HepG2 (cell line): ENCODE data around the gene DHH. TPM values are rescaled to one million over a fixed set of nuclear protein-coding genes. Genes with fewer than 3 reads are reported as not detected.

Experiments
- ATAC-seq: fragments of 200-7000 bp; cut with Tn5 transposase; 3 replicates; pipeline ENCODE4 v1.9.1; 2020; ENCODE audit warnings: mild to moderate bottlenecking, moderate library complexity
- BruUV-seq: library from RNA; stranded (reverse); fragments of 400-500 nt; replicated peaks from 2 replicates; lab custom pipeline; 2021; lab: Mats Ljungman, UMichigan
- CTCF ChIA-PET: fragments of 300-600 bp; formaldehyde crosslinking; extraction: SDS; loops from one replicate; lab custom pipeline; 2021; ENCODE audit warnings: low total read pairs, inconsistent platforms, low intra/inter-chr PET ratio; lab: Yijun Ruan, JAX
- POLR2A ChIA-PET: fragments of 350-600 bp; sonication (Branson Sonifier 250); formaldehyde crosslinking; loops from one replicate; lab custom pipeline; 2020; ENCODE audit warnings: antibody characterized with exemption, inconsistent platforms; lab: Yijun Ruan, JAX
- DNase-seq: peaks from one replicate; pipeline ENCODE4 v3.0.0-alpha.2; 2015; ENCODE audit warnings: low spot score
- FAIRE-seq: peaks from 3 replicates; lab custom pipeline; 2011; peaks lifted over from hg19 to GRCh38; lab: Jason Lieb, UNC
- H2AFZ ChIP-seq: one replicate; pipeline ENCODE4 v1.6.1; 2011; ENCODE audit warnings: low read length, inconsistent platforms
- H3K27ac ChIP-seq: fragments of 300-600 bp; 3 replicates; pipeline ENCODE4 v1.8.0; 2011; ENCODE audit warnings: mixed run types, mild to moderate bottlenecking, mixed read lengths, low read length, inconsistent platforms; ENCODE audit not compliant: insufficient read depth; ENCODE audit errors: extremely low read length
- H3K27me3 ChIP-seq, 2 experiments: fragments of 200-600 bp in 1 of 2; 2 replicates in 1 of 2; 3 replicates in 1 of 2; pipeline versions ENCODE4 v1.6.0 to v1.8.0; 2011; ENCODE audit warnings: low read length in 2 of 2, mild to moderate bottlenecking in 2 of 2, moderate library complexity in 2 of 2, inconsistent platforms in 1 of 2; ENCODE audit not compliant: insufficient read depth in 2 of 2, control insufficient read depth in 1 of 2
- H3K36me3 ChIP-seq, 2 experiments: fragments of 200-600 bp in 1 of 2; replicated peaks in 1 of 2; 2 replicates in 1 of 2; 3 replicates in 1 of 2; pipeline versions ENCODE4 v1.5.1 to v1.8.0; 2011; ENCODE audit warnings: low read length in 2 of 2, inconsistent platforms in 1 of 2; ENCODE audit not compliant: insufficient read depth in 2 of 2, control insufficient read depth in 1 of 2
- H3K4me1 ChIP-seq: 2 replicates; pipeline ENCODE4 v1.5.1; 2012; ENCODE audit warnings: low read length, inconsistent platforms; ENCODE audit not compliant: insufficient read depth
- H3K4me2 ChIP-seq: 2 replicates; pipeline ENCODE4 v1.6.0; 2011; ENCODE audit warnings: low read depth, low read length, inconsistent platforms
- H3K4me3 ChIP-seq, 3 experiments: fragments of 200-600 bp in 1 of 3; sonication (generic), shearing (Covaris generic) in 1 of 3; replicated peaks in 1 of 3; 2 replicates each; pipeline ENCODE4 v1.5.1; 2011 to 2016; ENCODE audit warnings: low read length in 3 of 3, inconsistent platforms in 2 of 3, low read depth in 2 of 3, mild to moderate bottlenecking in 2 of 3, control low read depth in 1 of 3, mixed read lengths in 1 of 3; ENCODE audit not compliant: insufficient read depth in 1 of 3
- H3K79me2 ChIP-seq: one replicate; pipeline ENCODE4 v1.6.1; 2011; ENCODE audit warnings: low read length, inconsistent platforms; ENCODE audit not compliant: insufficient read depth
- H3K9ac ChIP-seq: 2 replicates; pipeline ENCODE4 v1.6.0; 2011; ENCODE audit warnings: mild to moderate bottlenecking, low read depth, low read length, inconsistent platforms; ENCODE audit not compliant: insufficient read depth
- H3K9me3 ChIP-seq: 2 replicates; pipeline ENCODE4 v1.5.1; 2012; ENCODE audit warnings: mild to moderate bottlenecking, low read length
- H4K20me1 ChIP-seq: 2 replicates; pipeline ENCODE4 v1.6.0; 2011; ENCODE audit warnings: inconsistent platforms, mild to moderate bottlenecking, low read length, moderate library complexity; ENCODE audit not compliant: insufficient read depth
- FOXA3 ChIP-seq: IDR thresholded peaks from 2 replicates; pipeline ENCODE4 v1.6.1; 2016; ENCODE audit warnings: missing genetic modification reagents, missing compliant biosample characterization
- PPARG ChIP-seq: conservative IDR thresholded peaks from 2 replicates; pipeline ENCODE4 v1.6.1; 2016; ENCODE audit warnings: missing biosample characterization, missing genetic modification reagents
- TRAFD1 ChIP-seq: sonication (generic); formaldehyde crosslinking; IDR thresholded peaks from 2 replicates; pipeline ENCODE4 v1.5.1; 2020; ENCODE audit warnings: missing genetic modification reagents, mild to moderate bottlenecking, borderline replicate concordance
- ZBTB1 ChIP-seq: sonication (generic); formaldehyde crosslinking; IDR thresholded peaks from 2 replicates; pipeline ENCODE4 v1.4.0; 2020; ENCODE audit warnings: missing genetic modification reagents, borderline replicate concordance
- ZNF468 ChIP-seq: sonication (generic); formaldehyde crosslinking; IDR thresholded peaks from 2 replicates; pipeline ENCODE4 v1.8.0; 2022; ENCODE audit warnings: mild to moderate bottlenecking, moderate library complexity, missing genetic modification reagents
- ZNF678 ChIP-seq: sonication (generic); formaldehyde crosslinking; IDR thresholded peaks from 2 replicates; pipeline ENCODE4 v1.4.0; 2020; ENCODE audit warnings: mild to moderate bottlenecking, missing genetic modification reagents
- WGBS: methylation state at CpG from one replicate; pipeline ENCODE4 v1.1.6; 2017; ENCODE audit warnings: low lambda C conversion rate; 5-methylcytosine and 5-hydroxymethylcytosine counted together
- in situ Hi-C: cut with HindIII; loops from 2 replicates; pipeline ENCODE4 v1.10.0; 2017; ENCODE audit warnings: low pct_unique_long_range_greater_than_20kb; ENCODE audit not compliant: extremely low pct_ligation_motif_present
- intact Hi-C: fragments of 100-400 bp; cut with micrococcal nuclease; formaldehyde crosslinking; loops from one replicate; pipeline ENCODE4 v1.10.0; 2022; ENCODE audit not compliant: unreplicated experiment
- polyA plus RNA-seq, 8 experiments: library from polyadenylated mRNA; depleted of rRNA in 3 of 8; stranded (reverse) in 7 of 8; unstranded in 1 of 8; fragments of >200 nt; fragmentation: Illumina TruSeq in 4 of 8; extraction: Trizol in 4 of 8; gene quantifications; 2 replicates each; pipeline versions ENCODE4 v1.2.1 to v1.2.3, GENCODE V29; 2011 to 2016; ENCODE audit warnings: low read depth in 4 of 8, missing spikeins in 1 of 8, mixed read lengths in 1 of 8; ENCODE audit not compliant: insufficient read depth in 1 of 8
- total RNA-seq, 5 experiments: library from RNA; depleted of rRNA; stranded (reverse); fragments of >200 nt; fragmentation: Illumina TruSeq; extraction: Trizol; gene quantifications; 2 replicates each; pipeline ENCODE4 v1.2.3, GENCODE V29; 2016; ENCODE audit warnings: low read depth in 1 of 5
- TF ChIP-seq, protein P1 (sequence below): sonication (generic); formaldehyde crosslinking; IDR thresholded peaks from 2 replicates; pipeline ENCODE4 v1.5.0; 2020; ENCODE audit warnings: mild to moderate bottlenecking, missing genetic modification reagents, moderate library complexity
- TF ChIP-seq, protein P2 (sequence below): sonication (generic); IDR thresholded peaks from 2 replicates; pipeline ENCODE4 v1.6.1; 2016; ENCODE audit warnings: low read depth, borderline replicate concordance
- TF ChIP-seq, protein P3 (sequence below): sonication (generic); formaldehyde crosslinking; IDR thresholded peaks from 2 replicates; pipeline ENCODE4 v1.8.1; 2023; ENCODE audit warnings: mild to moderate bottlenecking, moderate library complexity, missing genetic modification reagents

Gene DHH
- total and polyA plus RNA-seq, 2 of the 13 experiments (the other 11 are each of a cell fraction or from before 2014, with no cell fraction given), result not detected

DNA sequence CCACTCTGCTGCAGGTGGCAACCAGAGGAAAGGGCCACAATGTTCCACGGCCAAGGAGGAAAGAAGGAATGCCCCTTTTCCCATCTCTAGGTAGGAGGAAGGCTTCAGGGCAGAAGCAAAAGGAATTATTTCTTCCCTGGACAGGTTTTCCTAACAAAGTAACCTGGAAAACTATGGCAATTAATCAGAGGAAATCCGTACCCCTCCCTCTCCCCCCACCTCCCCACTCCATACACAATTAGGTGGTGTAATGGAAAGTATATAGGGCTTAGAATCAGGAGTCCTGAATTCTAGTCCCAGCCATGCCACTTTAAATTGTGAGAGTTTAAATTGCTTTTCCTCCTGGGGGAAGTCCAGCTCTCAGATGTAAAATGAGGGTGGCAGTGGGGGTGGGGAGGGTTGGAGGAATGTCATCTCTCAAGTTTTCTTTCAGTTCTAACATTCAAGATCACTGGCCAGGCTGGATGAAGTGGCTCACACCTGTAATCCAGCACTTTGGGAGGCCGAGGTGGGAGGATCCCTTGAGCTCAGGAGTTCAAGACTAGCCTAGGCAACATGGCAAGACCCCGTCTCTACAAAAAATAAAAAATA is 1.7 kb downstream of the DHH start:
- ChIA-PET CTCF (interaction anchor here (0.9 kb wide), 1 partner anchor 29 kb away, joined by 3 read pairs; no protein-coding TSS in a partner anchor), POLR2A (interaction anchor here (0.9 to 2.0 kb wide), 3 partner anchors 17 to 37 kb away, joined by 4 to 5 read pairs (median 5); no protein-coding TSS in a partner anchor)
- ATAC-seq (no peak), FAIRE-seq (no peak), DNase-seq (no peak)
- Histone ChIP-seq H3K4me2 (peak overlapping the region; percentile 94), H3K27me3 (peaks cover 12 to 67% of the 10 kb centered on the region in 2 experiments; a peak in 4 of 5 replicates), H2AFZ (no peak overlapping the region), H3K4me3 (peak overlapping the region in 2 of 3 experiments; percentile 50 to 70; a peak in 3 of 6 replicates), H3K79me2 (no peaks in the 10 kb centered on the region), H3K9me3 (no peaks in the 10 kb centered on the region), H3K9ac (no peak overlapping the region), H3K4me1 (peaks cover 50% of the 10 kb centered on the region), H3K27ac (no peak overlapping the region), H4K20me1 (peaks cover 5% of the 10 kb centered on the region; the same call in 1 of the 2 replicates), H3K36me3 (peaks cover 0 to 6% of the 10 kb centered on the region in 2 experiments; a peak in 1 of 5 replicates)
- TF ChIP-seq ZNF678, result no peak
- no peak for TF ChIP-seq ZNF468
- TF ChIP-seq, protein P1, sequence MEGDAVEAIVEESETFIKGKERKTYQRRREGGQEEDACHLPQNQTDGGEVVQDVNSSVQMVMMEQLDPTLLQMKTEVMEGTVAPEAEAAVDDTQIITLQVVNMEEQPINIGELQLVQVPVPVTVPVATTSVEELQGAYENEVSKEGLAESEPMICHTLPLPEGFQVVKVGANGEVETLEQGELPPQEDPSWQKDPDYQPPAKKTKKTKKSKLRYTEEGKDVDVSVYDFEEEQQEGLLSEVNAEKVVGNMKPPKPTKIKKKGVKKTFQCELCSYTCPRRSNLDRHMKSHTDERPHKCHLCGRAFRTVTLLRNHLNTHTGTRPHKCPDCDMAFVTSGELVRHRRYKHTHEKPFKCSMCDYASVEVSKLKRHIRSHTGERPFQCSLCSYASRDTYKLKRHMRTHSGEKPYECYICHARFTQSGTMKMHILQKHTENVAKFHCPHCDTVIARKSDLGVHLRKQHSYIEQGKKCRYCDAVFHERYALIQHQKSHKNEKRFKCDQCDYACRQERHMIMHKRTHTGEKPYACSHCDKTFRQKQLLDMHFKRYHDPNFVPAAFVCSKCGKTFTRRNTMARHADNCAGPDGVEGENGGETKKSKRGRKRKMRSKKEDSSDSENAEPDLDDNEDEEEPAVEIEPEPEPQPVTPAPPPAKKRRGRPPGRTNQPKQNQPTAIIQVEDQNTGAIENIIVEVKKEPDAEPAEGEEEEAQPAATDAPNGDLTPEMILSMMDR, result no peak
- TF ChIP-seq PPARG, result no peak
- TF ChIP-seq, protein P2, sequence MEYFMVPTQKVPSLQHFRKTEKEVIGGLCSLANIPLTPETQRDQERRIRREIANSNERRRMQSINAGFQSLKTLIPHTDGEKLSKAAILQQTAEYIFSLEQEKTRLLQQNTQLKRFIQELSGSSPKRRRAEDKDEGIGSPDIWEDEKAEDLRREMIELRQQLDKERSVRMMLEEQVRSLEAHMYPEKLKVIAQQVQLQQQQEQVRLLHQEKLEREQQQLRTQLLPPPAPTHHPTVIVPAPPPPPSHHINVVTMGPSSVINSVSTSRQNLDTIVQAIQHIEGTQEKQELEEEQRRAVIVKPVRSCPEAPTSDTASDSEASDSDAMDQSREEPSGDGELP, result no peak
- TF ChIP-seq, protein P3, sequence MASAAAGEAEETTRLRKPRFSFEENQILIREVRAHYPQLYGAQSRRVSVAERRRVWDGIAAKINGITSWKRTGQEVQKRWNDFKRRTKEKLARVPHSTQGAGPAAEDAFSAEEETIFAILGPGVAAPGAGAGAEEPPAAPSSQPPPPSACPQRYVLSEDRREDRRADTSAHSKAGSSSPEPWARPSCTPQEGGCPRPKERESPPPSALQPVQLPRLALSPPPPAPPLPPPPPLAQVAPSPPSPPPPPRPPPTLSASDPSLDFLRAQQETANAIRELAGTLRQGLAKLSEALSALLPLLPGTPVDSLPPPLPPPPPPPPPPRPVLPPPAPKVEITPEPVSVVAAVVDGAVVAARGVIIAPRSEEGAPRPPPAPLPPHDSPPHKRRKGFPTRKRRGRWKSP, result no peak
- no peak for TF ChIP-seq TRAFD1 (CRISPR knock-in tag)
- no peak for TF ChIP-seq ZBTB1 (CRISPR knock-in tag)
- no peak for TF ChIP-seq FOXA3 (CRISPR knock-in tag)
- intact Hi-C loops, result no loop called here
- in situ Hi-C loops, result no loop called here
- WGBS, result 13% methylated on average over 3 of the region's 4 CpGs
- no TSS peak for BruUV-seq
